K562 (cell line): Measurements from ENCODE around the gene PI4KA. TPM values are rescaled to one million over a fixed set of nuclear protein-coding genes. Genes with fewer than 3 reads are reported as not detected.
A peak's percentile ranks its signal among the peaks of the same experiment; 100 is the strongest.

Experiments used
- ARHGAP35 ChIP-seq: fragments of 450-650 bp; IDR thresholded peaks from 2 replicates; pipeline ENCODE4 v1.6.1; 2018; ENCODE audit not compliant: partially characterized antibody
- HDGF ChIP-seq: fragments of 450-650 bp; IDR thresholded peaks from 2 replicates; pipeline ENCODE4 v1.6.1; 2016
- IRF2 ChIP-seq: sonication (generic); formaldehyde crosslinking; IDR thresholded peaks from 2 replicates; pipeline ENCODE4 v1.8.1; 2022; ENCODE audit warnings: mild to moderate bottlenecking, missing genetic modification reagents
- KAT7 ChIP-seq: sonication (generic); formaldehyde crosslinking; IDR thresholded peaks from 2 replicates; pipeline ENCODE4 v1.8.0; 2022; ENCODE audit warnings: missing genetic modification reagents, mild to moderate bottlenecking, borderline replicate concordance
- KDM4B ChIP-seq, 2 experiments: fragments of 450-650 bp in 1 of 2; sonication (generic) in 1 of 2; IDR thresholded peaks; 2 replicates each; pipeline ENCODE4 v1.6.1; 2016 to 2017; ENCODE audit warnings: borderline replicate concordance in 2 of 2, antibody characterized with exemption in 1 of 2, low read depth in 1 of 2, mild to moderate bottlenecking in 1 of 2
- KLF13 ChIP-seq: fragments of 450-650 bp; IDR thresholded peaks from 2 replicates; pipeline ENCODE4 v1.6.1; 2016; ENCODE audit warnings: missing genetic modification characterization, low read depth, mild to moderate bottlenecking, missing compliant biosample characterization, moderate library complexity, borderline replicate concordance
- MNT ChIP-seq, 2 experiments: fragments of 450-650 bp; conservative IDR thresholded peaks; 2 replicates each; pipeline ENCODE4 v1.6.1; 2017; ENCODE audit warnings: mild to moderate bottlenecking in 2 of 2, moderate library complexity in 2 of 2
- MYBL2 ChIP-seq, 2 experiments: fragments of 450-650 bp in 1 of 2; sonication (generic) in 1 of 2; formaldehyde crosslinking in 1 of 2; IDR thresholded peaks; 2 replicates each; pipeline versions ENCODE4 v1.6.1 to v1.8.1; 2017 to 2022; ENCODE audit warnings: borderline replicate concordance in 1 of 2, inconsistent platforms in 1 of 2, low read depth in 1 of 2, mild to moderate bottlenecking in 1 of 2, missing genetic modification reagents in 1 of 2, moderate library complexity in 1 of 2
- ZNF766 ChIP-seq: fragments of 200-800 bp; sonication (Bioruptor generic); conservative IDR thresholded peaks from 2 replicates; pipeline ENCODE4 v1.6.1; 2016; ENCODE audit warnings: missing genetic modification characterization, missing compliant biosample characterization
- polyA plus RNA-seq, 8 experiments: library from polyadenylated mRNA; depleted of rRNA in 4 of 8; stranded (reverse) in 5 of 8; unstranded in 3 of 8; fragments of >200 nt; fragmentation: Nextera tagmentation in 2 of 8; fragmentation: Illumina TruSeq in 1 of 8; extraction: Ambion mirVana in 2 of 8; extraction: Trizol in 1 of 8; gene quantifications; 2 replicates each; pipeline versions ENCODE4 v1.2.1 to v1.2.3, GENCODE V29; 2011 to 2014; ENCODE audit warnings: inconsistent platforms in 1 of 8, missing spikeins in 1 of 8
- total RNA-seq, 7 experiments: library from RNA; depleted of rRNA in 6 of 7; stranded (reverse); fragments of >200 nt in 6 of 7; fragmentation: Illumina TruSeq in 2 of 7; extraction: Trizol in 2 of 7; gene quantifications; 2 replicates each; pipeline versions ENCODE4 v1.2.1 to v1.2.3, GENCODE V29; 2011 to 2021; ENCODE audit warnings: low replicate concordance in 1 of 7
- TF ChIP-seq, protein P1 (sequence below): fragments of 250-450 bp; sonication (Bioruptor Pico); IDR thresholded peaks from 2 replicates; pipeline ENCODE4 v1.4.0; 2020; ENCODE audit warnings: mild to moderate bottlenecking, moderate library complexity, borderline replicate concordance
- TF ChIP-seq, protein P2 (sequence below): sonication (generic); formaldehyde crosslinking; IDR thresholded peaks from 2 replicates; pipeline ENCODE4 v1.8.0; 2022; ENCODE audit warnings: mild to moderate bottlenecking, missing genetic modification reagents
- TF ChIP-seq, protein P3 (sequence below), 3 experiments: fragments of 200-800 bp in 1 of 3; sonication (Bioruptor generic) in 1 of 3; sonication (generic) in 1 of 3; formaldehyde crosslinking in 1 of 3; IDR thresholded peaks; 2 replicates each; pipeline versions ENCODE4 v1.6.1 to v1.8.0; 2016 to 2022; ENCODE audit warnings: mild to moderate bottlenecking in 2 of 3, missing compliant biosample characterization in 2 of 3, missing genetic modification characterization in 2 of 3, missing genetic modification reagents in 1 of 3

PI4KA gene
- total and polyA plus RNA-seq, 9 of the 15 experiments (the other 6 are each of a cell fraction or from before 2014, with no cell fraction given) = 7.3 to 187 (median 84.7) TPM

DNA sequence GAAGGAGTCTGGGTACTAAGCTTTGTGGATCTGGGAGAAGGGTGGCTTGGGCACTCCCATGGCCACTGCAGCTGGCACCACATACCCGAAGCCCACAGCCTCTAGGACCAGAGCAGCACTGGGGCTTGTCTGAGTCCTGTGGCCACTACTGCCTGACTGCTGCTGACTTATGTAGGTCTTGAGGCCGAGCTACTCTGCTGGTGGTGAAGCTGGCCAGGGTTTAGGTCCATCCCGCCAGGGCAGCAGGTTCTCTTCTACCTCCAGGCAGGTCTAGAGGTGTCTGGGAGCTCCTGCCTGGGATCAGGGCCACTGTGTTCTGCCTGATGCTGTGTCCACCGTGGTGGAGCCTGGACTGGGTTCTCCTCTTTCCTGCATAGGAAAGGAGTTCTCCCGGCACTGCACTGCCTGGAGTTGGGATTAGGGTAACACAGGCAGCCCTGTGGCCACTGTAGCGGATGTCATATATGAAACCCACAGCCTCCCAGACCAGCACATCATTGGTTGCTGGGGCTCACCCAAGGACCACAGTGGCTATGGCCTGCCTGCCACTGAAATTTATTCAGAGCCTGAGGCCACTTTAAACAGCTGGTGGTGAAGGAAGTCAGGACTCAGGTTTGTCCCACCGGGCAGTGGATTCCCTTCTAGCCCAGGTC, 194.5 kb downstream of the PI4KA start (continued):
- TF ChIP-seq, protein P1, sequence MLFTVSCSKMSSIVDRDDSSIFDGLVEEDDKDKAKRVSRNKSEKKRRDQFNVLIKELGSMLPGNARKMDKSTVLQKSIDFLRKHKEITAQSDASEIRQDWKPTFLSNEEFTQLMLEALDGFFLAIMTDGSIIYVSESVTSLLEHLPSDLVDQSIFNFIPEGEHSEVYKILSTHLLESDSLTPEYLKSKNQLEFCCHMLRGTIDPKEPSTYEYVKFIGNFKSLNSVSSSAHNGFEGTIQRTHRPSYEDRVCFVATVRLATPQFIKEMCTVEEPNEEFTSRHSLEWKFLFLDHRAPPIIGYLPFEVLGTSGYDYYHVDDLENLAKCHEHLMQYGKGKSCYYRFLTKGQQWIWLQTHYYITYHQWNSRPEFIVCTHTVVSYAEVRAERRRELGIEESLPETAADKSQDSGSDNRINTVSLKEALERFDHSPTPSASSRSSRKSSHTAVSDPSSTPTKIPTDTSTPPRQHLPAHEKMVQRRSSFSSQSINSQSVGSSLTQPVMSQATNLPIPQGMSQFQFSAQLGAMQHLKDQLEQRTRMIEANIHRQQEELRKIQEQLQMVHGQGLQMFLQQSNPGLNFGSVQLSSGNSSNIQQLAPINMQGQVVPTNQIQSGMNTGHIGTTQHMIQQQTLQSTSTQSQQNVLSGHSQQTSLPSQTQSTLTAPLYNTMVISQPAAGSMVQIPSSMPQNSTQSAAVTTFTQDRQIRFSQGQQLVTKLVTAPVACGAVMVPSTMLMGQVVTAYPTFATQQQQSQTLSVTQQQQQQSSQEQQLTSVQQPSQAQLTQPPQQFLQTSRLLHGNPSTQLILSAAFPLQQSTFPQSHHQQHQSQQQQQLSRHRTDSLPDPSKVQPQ (CRISPR knock-in tag) = no peak
- TF ChIP-seq ARHGAP35 (no peak), MNT (conservative IDR thresholded peaks at IDR 0.05) (no peak), MYBL2 (IDR thresholded peaks at IDR 0.05; ENCODE audit: low read depth) (no peak), MYBL2 (CRISPR knock-in tag; IDR thresholded peaks at IDR 0.05; ENCODE audit: borderline replicate concordance) (peak; percentile 78; the same call in 1 of the 2 replicates), HDGF (no peak), ZNF766 (CRISPR knock-in tag) (no peak), KLF13 (tag) (no peak), KDM4B (IDR thresholded peaks at IDR 0.05; ENCODE audit: borderline replicate concordance in 2 of 2, low read depth in 1 of 2) (0 out of 4 replicates have a peak, but pooled peaks of 1 of the 2 experiments have one; percentile 43), IRF2 (peak; percentile 8; the same call in 1 of the 2 replicates), KAT7 (CRISPR knock-in tag) (0 out of 2 replicates have a peak, but pooled peaks have one; percentile 20)
- TF ChIP-seq, protein P2, sequence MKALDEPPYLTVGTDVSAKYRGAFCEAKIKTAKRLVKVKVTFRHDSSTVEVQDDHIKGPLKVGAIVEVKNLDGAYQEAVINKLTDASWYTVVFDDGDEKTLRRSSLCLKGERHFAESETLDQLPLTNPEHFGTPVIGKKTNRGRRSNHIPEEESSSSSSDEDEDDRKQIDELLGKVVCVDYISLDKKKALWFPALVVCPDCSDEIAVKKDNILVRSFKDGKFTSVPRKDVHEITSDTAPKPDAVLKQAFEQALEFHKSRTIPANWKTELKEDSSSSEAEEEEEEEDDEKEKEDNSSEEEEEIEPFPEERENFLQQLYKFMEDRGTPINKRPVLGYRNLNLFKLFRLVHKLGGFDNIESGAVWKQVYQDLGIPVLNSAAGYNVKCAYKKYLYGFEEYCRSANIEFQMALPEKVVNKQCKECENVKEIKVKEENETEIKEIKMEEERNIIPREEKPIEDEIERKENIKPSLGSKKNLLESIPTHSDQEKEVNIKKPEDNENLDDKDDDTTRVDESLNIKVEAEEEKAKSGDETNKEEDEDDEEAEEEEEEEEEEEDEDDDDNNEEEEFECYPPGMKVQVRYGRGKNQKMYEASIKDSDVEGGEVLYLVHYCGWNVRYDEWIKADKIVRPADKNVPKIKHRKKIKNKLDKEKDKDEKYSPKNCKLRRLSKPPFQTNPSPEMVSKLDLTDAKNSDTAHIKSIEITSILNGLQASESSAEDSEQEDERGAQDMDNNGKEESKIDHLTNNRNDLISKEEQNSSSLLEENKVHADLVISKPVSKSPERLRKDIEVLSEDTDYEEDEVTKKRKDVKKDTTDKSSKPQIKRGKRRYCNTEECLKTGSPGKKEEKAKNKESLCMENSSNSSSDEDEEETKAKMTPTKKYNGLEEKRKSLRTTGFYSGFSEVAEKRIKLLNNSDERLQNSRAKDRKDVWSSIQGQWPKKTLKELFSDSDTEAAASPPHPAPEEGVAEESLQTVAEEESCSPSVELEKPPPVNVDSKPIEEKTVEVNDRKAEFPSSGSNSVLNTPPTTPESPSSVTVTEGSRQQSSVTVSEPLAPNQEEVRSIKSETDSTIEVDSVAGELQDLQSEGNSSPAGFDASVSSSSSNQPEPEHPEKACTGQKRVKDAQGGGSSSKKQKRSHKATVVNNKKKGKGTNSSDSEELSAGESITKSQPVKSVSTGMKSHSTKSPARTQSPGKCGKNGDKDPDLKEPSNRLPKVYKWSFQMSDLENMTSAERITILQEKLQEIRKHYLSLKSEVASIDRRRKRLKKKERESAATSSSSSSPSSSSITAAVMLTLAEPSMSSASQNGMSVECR (CRISPR knock-in tag) = 0 out of 2 replicates have a peak, but pooled peaks have one; percentile 50
- TF ChIP-seq, protein P3, sequence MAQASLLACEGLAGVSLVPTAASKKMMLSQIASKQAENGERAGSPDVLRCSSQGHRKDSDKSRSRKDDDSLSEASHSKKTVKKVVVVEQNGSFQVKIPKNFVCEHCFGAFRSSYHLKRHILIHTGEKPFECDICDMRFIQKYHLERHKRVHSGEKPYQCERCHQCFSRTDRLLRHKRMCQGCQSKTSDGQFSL (CRISPR knock-in tag; IDR thresholded peaks at IDR 0.05) = 0 out of 2 replicates have a peak, but pooled peaks have one; percentile 29
- TF ChIP-seq, protein P3 (tag; IDR thresholded peaks at IDR 0.05) = no peak
